Stimulated activated naive CD8-positive, alpha-beta T cell treated with anti-CD3 and anti-CD28 coated beads, Interleukin-15, Interleukin-2, amounts not matched to agents 100 U/mL and 50 U/mL, for 24 hours (primary cell): Measurements from ENCODE around the gene AP3B1.
"Not testable (repeated sequence)": the region's sequence is repeated elsewhere in the genome, so short reads cannot be mapped to it uniquely, and the experiment has no call there.

Source experiments
- ATAC-seq: fragments of 150-1000 bp; cut with Tn5 transposase; one replicate; pipeline ENCODE4 v1.10.0; 2021
- DNase-seq: peaks from one replicate; pipeline ENCODE4 v3.0.0; 2021

The AP3B1 gene

DNA sequence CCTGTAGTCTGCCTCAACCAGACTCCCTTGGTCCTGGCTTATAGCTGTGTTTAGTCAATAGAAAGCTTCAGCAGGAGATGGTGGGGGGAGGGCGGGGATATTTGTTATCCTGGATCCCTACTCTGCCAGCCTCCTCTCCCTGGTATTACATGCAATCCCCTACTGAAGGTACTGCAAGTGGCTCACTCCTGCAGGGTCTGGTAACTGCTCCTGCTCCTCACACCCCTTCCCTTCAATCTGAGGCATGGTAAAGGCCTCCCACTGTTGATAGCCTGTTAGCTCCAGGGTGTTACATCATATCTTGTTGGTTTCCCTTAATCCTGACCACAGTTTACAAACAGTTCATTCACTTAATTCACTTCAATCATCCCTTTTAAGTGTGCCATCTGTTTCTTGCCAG lies 137.5 kb downstream of the AP3B1 start:
- ATAC-seq, result no peak
- no peak for DNase-seq

DNA sequence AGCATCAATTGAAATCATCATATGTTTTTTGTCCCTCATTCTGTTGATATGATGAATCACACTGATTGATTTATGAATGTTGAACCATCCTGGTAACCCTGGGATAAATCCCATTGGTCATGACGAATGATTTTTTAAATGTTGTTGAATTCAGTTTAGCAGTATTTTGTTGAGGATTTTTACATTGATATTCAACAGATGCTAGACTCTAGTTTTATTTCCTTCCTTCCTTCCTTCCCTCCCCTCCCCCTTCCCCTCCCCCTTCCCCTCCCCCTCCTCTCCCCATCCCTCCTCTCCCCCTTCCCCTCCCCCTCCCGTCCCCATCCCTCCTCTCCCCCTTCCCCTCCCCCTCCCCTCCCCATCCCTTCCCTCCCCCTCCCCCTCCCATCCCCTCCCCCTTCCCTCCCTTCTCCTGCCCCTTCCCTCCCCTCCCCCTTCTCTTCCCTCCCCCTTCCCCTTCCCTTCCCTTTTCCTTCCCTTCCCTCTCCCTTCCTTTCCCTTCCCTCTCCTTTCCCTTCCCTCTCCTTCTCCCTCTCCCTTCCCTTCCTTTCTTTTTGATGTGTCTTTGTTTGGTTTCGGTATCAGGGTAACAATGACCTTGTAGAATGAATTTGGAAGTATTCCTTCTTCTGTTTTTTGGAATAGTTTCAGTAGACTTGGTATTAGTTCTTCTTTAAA lies 142.8 kb downstream of the AP3B1 start:
- ATAC-seq, result no peak

DNA sequence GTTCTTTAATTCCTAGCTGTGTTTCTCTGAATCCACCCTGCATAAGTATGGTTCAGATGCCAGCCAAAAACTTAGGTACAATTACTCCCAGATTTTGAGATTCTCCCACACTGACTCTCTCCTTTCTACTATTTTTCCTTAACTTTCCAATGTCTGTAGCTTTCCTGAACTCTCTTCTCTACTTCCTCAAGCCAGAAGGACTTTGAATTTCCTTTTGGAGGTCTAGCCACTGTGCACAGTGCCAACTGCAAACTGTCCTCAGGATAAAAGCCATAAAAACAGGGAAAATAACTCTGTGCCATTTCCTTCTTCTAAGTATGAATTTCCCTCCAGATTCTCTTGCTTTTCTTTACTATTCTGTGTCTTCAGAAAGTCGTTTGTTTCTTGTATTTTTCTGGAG lies 157.2 kb downstream of the AP3B1 start:
- no peak for ATAC-seq
- DNase-seq, result no peak

More for the DNA sequence above, 142.8 kb downstream of the AP3B1 start:
- DNase-seq, result no peak

- DNase-seq (no peak), ATAC-seq (no peak)
Observed at GRCh38 chr5:78133423-78133822, 161.1 kb downstream of the AP3B1 start.

DNA sequence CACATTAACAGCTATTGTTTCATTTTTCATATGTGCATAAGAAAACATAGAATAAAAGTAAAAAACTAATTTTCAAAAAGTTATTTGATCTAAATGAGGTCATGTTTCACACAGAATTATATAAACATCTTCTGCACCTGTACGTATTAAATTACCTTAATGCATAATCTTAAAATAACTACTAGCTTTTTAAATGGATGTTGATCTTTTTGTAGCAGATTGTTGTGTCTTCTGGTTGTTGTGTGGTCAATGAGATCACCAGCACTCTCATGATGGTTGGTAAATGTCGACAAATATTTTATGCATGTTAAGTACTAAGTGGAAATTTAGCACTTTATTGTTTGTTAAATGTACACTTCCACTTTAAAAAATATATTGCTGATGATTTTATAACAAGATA lies 162.0 kb downstream of the AP3B1 start:
- ATAC-seq, result no peak
- no peak for DNase-seq

DNA sequence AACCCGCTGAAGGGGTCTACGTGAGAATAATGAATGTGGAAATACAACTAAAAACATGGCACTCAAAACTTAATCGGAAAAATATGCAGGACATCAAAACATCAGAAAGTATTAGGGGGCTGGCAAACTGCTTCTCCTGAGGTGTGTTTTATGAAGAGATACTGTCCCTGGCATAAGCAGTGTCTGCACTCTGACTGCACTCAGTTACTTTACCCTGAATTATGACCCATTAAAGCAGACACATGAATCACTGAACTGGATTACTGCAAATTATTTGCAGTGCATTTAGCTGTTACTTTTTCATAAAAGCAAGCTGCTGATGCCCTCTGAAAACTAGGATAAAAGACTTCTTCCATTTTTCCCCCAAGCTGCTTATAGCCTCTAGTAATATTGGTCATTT lies 164.9 kb downstream of the AP3B1 start:
- no peak for ATAC-seq
- DNase-seq, result no peak

DNA sequence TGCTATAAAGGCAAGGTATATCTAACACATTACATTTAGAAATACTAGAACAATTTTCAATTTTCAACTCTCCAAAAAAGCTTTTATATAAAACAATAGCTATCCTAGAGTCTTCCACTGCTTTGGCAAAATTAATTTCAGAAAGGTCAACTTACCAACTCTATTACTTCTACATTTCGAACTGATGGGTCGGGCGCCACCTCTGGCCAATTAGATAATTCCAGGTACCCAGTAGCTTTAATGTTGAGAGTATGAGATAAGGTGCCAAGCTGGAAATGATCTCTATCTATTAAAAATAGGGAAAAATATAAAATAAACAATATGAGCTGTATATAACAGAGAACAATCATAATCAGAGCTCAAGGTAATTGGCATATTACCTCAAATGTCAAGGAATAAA lies 166.6 kb downstream of the AP3B1 start:
- DNase-seq (no peak), ATAC-seq (no peak)

DNA sequence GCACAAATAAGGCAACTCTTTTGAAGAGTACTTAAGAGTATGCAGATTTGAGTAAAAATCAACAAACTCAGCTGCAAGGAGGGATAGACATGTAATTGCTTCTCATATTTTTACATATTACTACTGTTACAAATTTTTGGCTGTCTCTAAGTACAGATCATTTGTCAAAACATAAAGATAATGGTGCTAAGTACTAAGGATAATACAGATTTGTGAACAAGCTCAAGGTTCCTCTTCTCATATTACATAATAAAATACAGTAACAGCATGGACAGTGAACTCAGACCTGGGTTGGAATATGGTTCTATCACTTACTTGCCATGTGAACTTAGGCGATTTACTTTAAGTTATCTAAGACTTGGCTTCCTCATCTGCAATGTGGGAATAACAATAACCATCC lies 168.0 kb downstream of the AP3B1 start:
- no peak for DNase-seq
- ATAC-seq, result no peak

DNA sequence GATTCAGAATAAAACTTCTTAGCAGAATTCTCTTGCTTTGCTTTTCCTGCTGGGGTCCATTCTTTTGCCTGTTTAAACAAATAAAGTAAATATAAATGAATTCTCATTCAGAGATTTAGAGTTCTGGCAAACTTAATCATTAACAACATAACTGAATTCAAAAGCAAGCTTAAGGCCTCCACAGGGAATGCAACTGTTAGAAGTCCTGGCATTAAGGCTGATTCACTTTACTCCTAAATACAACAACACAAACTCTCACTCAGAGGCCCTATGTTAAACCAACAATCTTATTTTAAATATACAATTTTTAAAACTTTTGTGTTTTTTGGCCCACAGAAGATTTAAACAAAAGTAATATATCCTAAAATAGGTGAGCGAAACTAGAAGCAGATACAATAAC lies 178.3 kb downstream of the AP3B1 start:
- no peak for ATAC-seq
- no peak for DNase-seq

- DNase-seq, result no peak
- ATAC-seq, result no peak
Observed at GRCh38 chr5:78113689-78114264, 180.7 kb downstream of the AP3B1 start.

DNA sequence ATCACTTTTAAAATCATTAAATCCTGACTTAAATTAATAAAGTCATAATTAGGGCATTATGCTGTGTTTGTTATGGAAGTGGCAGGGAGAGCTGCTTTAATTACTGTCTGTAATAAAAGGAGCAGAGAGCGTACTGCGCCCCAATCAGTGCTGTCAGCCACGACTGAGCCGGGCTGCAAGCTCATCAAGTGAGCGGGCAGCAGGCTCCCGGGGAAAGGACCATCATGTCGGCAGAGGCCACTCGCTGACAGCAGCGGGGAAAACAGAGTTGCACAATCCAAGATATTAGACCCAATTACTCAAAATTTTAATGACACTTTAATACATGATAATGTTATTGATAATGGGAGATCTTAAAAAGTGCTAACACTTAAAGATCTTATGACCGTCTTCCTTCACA lies 181.6 kb downstream of the AP3B1 start:
- no peak for ATAC-seq
- DNase-seq, result no peak

DNA sequence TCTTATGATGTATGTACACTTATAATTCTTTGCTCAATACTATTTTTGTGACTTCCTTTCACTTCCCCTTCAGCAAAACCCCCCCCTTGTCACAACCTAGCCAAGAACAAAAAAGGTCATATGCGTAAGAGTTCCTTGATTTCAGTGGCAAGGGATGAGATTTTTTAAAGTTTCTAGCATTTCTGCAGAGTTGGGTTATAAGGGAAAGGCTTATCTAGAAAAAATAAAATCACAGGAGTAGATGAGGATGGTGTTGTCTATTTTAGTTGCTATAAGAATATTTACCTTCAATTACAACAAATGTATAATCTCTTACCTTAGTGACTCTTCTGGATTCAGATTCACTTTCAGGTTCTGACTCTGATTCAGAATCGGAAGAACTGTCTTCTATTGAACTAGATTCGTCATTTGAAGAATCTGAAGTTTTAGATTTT lies 184.6 kb downstream of the AP3B1 start:
- no peak for ATAC-seq

GRCh38 chr5:78108564-78108963 lies 185.9 kb downstream of the AP3B1 start:
- DNase-seq, result no peak
- ATAC-seq, result no peak

More for the DNA sequence above, 184.6 kb downstream of the AP3B1 start:
- DNase-seq, result no peak

GRCh38 chr5:78103232-78103918 lies 191.1 kb downstream of the AP3B1 start:
- ATAC-seq, result no peak

DNA sequence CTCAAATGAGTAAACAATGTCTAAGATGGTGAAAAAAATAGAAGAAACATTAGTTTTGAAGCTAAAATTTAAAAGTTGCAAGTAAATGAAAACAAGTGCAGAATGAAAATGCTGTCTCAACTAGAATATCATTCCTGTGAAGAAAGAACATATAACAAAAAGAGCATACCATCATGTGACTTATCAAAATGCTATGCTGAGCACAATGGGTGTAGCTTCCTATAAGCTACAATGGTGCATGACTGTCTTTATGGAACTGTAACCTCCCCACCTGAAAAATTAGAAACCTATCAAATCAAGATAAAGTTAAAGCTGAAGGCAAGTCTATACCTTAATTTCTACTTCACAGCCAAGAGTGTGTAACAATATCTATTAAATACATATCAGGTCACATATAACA lies 192.0 kb downstream of the AP3B1 start:
- ATAC-seq (no peak), DNase-seq (no peak)

More at GRCh38 chr5:78103232-78103918, 191.1 kb downstream of the AP3B1 start:
- DNase-seq, result no peak

- ATAC-seq (no peak), DNase-seq (no peak)
Observed at GRCh38 chr5:78095125-78095524, 199.4 kb downstream of the AP3B1 start.

DNA sequence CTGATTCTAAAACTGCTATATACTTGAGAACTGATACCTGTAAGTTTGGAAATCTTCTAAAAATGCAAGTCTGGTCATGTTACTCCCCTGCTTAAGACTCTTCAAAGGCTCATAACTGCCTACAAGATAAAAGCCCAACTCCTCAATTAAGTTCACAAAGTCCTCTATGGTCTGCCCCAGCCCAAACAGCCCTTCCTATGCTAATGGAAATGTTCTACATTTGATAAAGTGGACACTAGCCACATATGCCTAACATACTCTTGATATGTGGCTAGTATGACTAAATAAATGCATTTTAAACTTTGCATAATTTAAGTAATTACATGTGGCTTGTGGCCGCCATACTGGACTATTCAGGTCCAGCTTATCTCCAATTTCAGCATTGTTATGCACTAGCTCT lies 204.5 kb downstream of the AP3B1 start:
- DNase-seq, result no peak
- no peak for ATAC-seq

GRCh38 chr5:78078858-78079257 lies 215.6 kb downstream of the AP3B1 start:
- no peak for ATAC-seq
- no peak for DNase-seq

GRCh38 chr5:78077369-78078068 lies 217.0 kb downstream of the AP3B1 start:
- ATAC-seq (no peak), DNase-seq (no peak)

- DNase-seq (no peak), ATAC-seq (peak; percentile 14)
Observed at GRCh38 chr5:78076351-78076750, 218.1 kb downstream of the AP3B1 start.

GRCh38 chr5:78075301-78075700 lies 219.2 kb downstream of the AP3B1 start:
- DNase-seq (no peak), ATAC-seq (no peak)

GRCh38 chr5:78070691-78071090 lies 223.8 kb downstream of the AP3B1 start:
- not testable (repeated sequence) for DNase-seq, ATAC-seq

- not testable (repeated sequence) for ATAC-seq, DNase-seq
Observed at GRCh38 chr5:78067581-78067980, 226.9 kb downstream of the AP3B1 start.
